NCI-H2081 treated with DMSO at 0.1 percent for 48 hours (cell line): ENCODE results near the gene TMEM184B.
A peak's percentile ranks its signal among the peaks of the same experiment; 100 is the strongest.

Experiments used
- DNase-seq: peaks from one replicate; lab custom pipeline; 2025; lab: John Stamatoyannopoulos, UW

The TMEM184B gene

GRCh38 chr22:38272373-38273134 lies at the start of gene TMEM184B:
Gene TMEM184B, minus strand, starts transcription at chr22:38273010. Its CDS starts 25,049 bp downstream, at chr22:38247961.
- DNase-seq: no peak

- no peak for DNase-seq
These were observed 48.0 kb upstream of the TMEM184B start for GRCh38 chr22:38320605-38321402.

DNA sequence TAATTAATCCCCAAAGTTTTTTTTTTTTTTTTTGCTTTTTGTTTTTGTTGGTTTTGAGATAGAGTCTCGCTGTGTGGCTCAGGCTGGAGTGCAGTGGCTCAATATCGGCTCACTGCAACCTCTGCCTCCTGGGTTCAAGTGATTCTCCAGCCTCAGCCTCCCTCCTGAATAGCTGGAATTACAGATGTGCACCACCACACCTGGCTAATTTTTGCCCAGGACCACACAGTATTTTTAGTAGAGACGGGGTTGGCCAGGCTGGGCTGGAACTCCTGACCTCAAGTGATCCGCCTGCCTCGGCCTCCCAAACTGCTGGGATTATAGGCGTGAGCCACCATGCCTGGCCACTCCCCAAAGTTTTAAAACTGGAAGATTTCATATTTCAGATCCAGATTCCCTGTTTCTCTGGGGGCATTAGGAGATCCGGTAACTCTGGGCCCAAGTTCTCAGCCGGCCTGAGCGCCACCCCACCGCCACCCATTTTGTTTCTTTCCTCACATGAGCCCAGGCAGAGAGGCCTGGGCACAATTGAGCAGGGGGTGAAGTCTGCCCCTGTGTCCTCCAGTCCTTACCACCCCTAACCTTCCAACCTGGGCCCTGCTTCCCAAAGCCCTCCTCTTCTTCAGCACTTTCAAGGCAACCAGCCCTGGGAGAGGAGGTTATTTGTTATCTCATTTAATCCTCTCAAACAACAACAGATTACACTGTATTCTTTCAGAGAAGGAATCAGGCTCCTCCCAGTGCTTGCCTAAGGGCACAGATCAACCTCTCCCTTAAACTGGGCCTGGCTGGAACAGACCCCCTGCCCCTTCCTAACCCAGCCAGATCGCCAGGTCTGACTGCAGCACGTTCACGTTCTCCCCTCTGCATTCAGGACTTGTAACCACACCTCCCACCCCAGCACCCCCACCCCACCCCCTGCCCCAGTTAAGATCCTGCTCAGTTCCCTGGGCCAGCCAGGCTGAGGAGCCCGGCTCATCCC lies 46.3 kb upstream of the TMEM184B start:
- no peak for DNase-seq

DNA sequence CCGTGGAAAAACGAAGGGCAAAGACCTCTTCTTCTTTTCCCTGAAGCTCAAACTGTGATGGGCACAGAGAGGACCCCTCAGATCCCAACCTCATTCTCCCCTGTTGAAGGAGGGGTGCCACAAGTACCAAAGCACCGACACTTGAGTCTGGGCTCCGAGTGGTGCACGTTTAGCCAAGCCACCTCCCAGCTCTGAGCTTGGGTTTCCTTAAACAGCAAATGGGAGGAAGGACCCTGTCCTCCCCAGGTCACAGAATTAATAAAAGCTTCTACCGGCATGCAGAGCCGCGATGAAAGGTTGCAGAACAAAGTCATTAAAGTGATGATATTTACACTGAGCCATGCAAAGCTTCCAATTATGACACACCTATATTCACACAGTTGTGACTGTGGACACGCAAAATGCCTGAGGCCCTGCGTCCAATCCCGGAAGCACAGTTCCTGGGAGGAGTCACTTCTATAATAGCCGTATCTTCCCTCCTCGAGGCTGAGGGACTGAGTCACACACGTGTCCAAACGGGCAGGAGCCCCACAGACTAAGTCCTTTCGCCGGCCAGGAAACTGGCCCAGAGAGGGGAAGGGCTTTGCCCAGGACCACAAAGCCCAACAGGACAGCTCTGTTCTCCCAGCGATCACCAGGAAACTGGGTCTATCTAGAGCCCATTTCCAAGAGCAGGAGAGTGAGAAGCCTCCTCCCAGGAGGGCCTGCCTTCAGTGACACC lies 45.3 kb upstream of the TMEM184B start:
- peak; percentile 18 for DNase-seq

GRCh38 chr22:38317122-38317994 lies 44.5 kb upstream of the TMEM184B start, which contains the start of gene CSNK1E:
Gene CSNK1E, minus strand, starts transcription at chr22:38317433. Its CDS starts 3,276 bp downstream, at chr22:38314157.
- DNase-seq: no peak

DNA sequence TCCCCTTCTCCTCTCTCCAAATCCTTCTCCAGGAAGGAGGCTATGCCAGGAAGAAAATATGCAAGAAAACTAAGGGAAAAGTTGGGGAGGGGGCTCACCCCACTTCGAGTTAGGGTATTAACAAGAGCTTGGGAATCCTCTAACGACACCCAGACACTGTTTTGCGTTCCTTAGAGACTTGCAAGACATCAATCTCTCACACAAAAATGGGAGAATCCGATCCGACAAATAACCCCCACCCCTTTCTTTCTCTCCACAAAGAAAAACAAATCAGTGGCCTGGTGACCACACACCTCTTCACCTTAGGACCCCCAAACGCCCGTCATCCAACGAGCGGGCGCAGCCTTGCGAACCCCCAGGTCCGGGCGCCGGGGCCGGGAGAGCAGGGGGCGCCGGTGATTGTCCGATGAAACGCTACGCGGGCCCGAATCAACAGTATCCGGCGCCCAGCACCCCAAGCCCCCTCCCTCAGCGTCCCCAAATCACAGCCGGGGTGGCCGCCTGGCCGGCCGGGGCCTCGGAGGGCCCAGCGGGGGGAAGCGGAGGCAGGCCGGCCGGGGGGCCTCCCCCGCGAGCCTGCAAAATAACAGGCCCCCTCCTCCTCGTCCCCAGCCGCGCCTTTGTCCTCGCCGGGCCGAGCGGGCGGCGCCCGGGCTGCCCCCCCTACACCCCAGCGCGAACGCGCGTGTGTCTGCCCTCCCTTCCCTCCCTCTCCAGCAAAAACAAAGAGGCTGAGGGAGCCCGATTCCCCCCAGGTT lies 43.7 kb upstream of the TMEM184B start:
- no peak for DNase-seq

DNA sequence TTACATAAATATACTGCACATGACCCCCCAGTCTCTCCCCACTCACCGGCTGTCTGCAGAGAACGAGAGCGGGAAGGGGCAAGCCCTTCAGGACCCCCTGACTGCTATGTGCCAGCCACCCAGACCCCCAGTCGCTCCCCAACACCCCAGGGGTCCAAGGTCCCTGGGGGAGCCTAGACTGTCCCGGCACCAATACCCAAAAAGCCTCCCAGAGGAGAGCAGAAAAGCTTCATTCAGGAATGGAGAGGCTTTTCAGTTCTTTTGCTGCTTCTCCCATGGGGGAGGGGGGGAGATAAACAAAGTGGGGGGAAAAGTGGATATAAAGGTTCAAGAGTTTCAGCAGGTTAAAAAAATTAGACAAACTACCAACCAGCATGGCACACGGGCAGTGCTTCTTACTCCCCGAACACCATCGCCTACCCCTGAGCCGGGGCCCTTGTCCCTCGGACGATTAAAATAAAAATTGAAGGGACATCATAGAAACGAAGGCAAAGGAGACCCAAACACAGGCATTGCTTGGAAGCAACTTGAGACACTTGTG lies 43.1 kb upstream of the TMEM184B start:
- no peak for DNase-seq

GRCh38 chr22:38314933-38315822 lies 42.4 kb upstream of the TMEM184B start:
- no peak for DNase-seq

- DNase-seq: no peak
These were observed 41.5 kb upstream of the TMEM184B start for GRCh38 chr22:38314051-38314932.

DNA sequence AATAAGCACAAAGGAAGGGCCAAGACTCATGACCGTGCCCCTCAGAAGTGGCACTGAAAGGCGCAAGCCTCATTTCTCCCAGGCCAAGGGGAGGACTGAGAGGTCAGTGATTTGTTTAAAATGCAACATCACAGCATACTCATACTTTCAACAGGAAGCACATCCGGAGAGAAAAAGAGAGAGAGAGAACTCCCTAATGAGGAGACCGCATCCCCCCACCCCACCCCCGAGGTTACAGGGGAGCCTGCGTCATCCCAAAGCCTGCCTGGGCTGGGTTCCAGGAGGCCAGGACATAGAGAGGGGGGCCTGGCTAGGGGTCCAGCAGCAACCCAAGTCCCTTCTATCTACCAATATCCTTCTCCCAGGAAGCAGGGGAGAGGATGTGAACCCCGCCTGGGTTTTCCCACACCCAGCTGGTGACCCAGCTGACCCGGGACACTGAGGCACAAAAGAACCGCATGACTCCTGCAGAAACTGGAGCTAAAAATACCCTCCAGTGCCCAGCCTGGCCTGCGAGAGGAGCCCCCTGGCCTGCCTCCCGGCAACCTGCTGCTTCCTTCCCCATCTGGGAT lies 40.7 kb upstream of the TMEM184B start:
- DNase-seq: no peak

DNA sequence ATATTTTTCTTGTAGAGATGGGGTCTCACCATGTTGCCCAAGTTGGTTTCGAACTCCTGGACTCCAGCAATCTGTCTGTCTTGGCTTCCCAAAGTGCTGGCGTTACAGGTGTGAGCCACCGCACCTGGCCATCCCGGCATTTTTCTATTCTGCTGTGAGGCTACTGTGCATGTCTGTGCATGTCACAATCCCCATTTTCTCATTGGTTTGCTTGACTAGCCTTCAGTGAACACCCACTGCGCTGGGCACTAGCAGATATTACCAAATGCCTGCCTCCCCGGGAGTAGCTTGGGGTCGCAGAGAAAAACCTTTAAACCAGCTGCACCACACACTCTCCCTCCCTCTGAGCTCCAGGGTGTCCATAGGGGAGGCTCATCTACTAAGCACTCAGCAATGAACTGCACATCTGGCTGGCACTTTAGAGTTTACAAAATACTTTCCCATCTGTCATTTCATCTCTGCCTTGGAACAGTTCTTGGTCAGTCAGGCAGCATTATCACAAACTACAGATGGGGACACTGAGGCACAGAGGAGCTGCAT lies 39.5 kb upstream of the TMEM184B start:
- no peak for DNase-seq

DNA sequence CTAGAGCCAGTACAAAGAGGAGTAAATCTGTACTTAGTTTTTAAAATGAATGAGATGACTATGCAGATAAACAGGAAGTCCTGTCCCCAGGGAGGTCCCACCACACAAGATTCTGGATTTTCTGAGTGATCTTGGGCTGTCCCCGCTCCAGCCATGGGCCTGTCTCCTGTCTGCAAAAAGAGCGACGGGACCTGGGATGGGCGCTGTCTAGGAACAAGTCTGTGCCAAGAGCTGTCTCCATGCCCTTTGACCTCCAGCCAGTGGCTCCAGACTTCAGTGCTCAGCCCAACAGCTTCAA lies 38.5 kb upstream of the TMEM184B start:
- no peak for DNase-seq

DNA sequence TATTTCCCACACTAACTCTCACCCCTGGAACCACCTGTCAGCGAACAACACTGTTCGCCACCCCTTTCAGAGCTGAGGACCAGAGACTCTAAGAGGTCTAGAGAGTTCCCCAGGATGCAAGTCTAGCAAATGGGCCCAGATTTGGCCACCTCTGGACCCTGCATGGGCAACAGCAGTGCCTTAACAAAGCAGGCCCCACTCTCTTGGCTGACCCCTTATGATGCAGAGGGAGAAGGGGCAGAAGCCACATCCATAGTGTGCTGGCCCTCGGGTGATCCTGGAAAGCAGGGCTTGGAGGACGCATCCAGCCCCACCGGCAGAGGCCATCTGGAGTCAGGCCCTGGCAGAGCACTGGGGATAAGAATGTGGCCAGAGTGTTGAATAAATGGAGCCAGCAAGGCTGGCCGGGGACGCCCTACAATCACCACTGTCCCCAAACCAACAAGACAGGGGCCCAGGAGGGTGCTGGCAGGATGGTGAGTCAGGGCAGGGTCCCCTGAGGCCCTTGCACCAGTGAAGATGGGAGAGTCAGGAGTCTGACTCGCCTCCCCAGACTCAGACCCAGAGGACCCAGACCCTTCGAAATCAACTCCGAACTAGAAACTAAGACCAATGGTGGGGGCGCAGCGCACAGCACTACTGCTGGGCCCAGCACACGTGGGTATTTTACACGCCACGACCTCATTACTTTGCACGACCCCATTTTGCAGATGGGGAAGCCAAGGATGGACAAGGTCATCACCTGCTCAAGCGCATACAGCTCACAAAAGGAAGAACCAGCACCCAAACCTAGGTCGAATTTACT lies 37.9 kb upstream of the TMEM184B start:
- no peak for DNase-seq

DNA sequence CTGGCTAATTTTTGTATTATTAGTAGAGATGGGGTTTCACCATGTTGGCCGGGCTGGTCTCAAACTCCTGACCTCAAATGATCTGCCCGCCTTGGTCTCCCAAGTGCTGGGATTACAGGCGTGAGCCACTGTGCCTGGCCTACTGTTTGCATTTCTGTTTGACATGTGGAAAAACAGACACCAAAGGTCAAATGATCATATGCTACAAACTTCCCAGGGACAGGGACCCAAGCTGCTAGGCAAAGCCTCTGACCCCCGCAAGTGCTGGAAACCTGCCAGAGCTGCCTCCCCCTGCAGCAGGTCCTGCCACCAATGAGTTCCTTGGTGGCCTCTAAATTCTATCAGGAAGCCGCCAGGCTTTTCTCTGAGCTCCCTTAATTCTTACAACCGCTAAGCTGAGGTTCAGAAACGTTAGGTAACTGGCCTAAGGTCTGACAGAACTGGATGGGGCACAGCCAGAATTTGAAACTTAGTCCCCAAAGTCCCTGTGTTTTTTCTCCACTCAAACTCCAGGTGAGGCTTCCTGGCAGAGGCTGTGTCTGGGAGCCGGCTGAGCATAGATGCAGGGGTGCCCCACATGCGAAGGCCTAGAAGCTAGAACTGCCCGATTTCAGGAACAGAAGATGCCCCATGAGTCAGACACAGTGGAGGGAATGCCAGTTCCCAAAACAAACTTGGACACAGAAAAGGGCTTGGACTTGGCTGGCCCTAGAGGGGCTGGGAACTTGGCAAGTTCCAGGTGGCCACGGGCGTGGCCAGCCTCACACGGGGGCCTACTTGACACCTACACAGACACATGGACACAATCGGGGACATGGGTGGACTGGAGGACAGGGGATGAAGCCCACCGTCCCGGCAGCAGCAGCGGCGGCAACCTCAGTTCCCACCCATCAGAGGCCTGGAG lies 37.1 kb upstream of the TMEM184B start:
- DNase-seq: no peak
